SH-SY5Y (cell line): Measurements from ENCODE around the gene TMEM117.

Experiments used
- GATA2 ChIP-seq: IDR thresholded peaks from 2 replicates; pipeline ENCODE4 v1.6.1; 2011; ENCODE audit warnings: mild to moderate bottlenecking, low read depth, low read length
- GATA3 ChIP-seq: IDR thresholded peaks from 2 replicates; pipeline ENCODE4 v1.6.1; 2011; ENCODE audit warnings: low read depth, mild to moderate bottlenecking, low read length, moderate library complexity

GRCh38 chr12:44059476-44059875 lies 223.6 kb downstream of the TMEM117 start:
- TF ChIP-seq GATA3 (no peak), GATA2 (no peak)
